ENCODE data around the gene AURKAIP1. TPM values are rescaled to one million over a fixed set of nuclear protein-coding genes. Genes with fewer than 3 reads are reported as not detected.
A peak's percentile ranks its signal among the peaks of the same experiment; 100 is the strongest.

Gene AURKAIP1
- total and polyA plus RNA-seq, 9 of the 15 experiments (the other 6 are each of a cell fraction or from before 2014, with no cell fraction given) = 7.8 to 478 (median 92.0) TPM

DNA sequence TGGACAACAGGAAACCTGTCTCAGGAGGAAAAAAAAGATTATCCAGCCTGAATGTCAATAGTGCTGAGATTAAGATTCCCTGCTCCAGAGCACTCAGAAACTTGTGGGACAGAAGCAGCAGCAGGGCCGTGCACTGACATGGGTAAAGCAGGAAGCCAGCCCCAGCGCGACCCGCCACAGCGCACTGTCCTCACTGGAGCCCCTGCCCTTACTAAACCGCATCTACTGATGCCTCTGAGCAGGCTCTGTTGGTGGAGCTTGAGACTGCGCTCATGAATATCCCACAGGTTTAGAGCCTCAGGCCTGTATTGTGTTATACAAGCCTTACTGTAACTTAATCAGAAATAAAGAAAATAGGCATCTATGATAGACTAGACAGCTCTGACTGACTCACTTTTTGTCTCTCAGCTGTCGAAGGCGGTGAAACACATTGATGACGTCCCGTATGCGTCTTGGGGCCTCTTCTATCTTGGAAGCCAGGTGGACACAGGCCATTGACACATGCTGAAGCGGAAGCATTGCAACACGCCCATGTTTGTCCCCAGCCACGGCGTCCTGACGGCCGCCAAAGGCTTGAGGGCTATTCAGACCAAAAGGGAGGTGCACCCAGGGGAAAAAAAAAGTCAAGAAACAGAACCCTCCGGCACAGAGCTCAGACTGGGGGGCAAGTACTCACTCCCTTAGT, 23.0 kb upstream of the AURKAIP1 start (continued):
- TF ChIP-seq, protein P1, sequence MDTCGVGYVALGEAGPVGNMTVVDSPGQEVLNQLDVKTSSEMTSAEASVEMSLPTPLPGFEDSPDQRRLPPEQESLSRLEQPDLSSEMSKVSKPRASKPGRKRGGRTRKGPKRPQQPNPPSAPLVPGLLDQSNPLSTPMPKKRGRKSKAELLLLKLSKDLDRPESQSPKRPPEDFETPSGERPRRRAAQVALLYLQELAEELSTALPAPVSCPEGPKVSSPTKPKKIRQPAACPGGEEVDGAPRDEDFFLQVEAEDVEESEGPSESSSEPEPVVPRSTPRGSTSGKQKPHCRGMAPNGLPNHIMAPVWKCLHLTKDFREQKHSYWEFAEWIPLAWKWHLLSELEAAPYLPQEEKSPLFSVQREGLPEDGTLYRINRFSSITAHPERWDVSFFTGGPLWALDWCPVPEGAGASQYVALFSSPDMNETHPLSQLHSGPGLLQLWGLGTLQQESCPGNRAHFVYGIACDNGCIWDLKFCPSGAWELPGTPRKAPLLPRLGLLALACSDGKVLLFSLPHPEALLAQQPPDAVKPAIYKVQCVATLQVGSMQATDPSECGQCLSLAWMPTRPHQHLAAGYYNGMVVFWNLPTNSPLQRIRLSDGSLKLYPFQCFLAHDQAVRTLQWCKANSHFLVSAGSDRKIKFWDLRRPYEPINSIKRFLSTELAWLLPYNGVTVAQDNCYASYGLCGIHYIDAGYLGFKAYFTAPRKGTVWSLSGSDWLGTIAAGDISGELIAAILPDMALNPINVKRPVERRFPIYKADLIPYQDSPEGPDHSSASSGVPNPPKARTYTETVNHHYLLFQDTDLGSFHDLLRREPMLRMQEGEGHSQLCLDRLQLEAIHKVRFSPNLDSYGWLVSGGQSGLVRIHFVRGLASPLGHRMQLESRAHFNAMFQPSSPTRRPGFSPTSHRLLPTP (IDR thresholded peaks at IDR 0.05; ENCODE audit: borderline replicate concordance, extremely low read depth, insufficient read length) = no peak
- TF ChIP-seq PURB (CRISPR knock-in tag; IDR thresholded peaks at IDR 0.05; ENCODE audit: low read depth) (no peak), SFPQ (IDR thresholded peaks at IDR 0.05; ENCODE audit: low read depth, low read length) (no peak), ZBTB33 (CRISPR knock-in tag; IDR thresholded peaks at IDR 0.05) (peak; percentile 98), NR2C1 (IDR thresholded peaks at IDR 0.05) (no peak), NR2C1 (tag; IDR thresholded peaks at IDR 0.05) (no peak), NELFE (IDR thresholded peaks at IDR 0.05; ENCODE audit: insufficient read depth, insufficient read length) (no peak), MAFF (IDR thresholded peaks at IDR 0.05; ENCODE audit: low read length) (no peak), ZNF121 (CRISPR knock-in tag; conservative IDR thresholded peaks at IDR 0.05) (no peak), ZC3H11A (IDR thresholded peaks at IDR 0.05; ENCODE audit: low read depth, low read length) (no peak), ZNF146 (CRISPR knock-in tag; IDR thresholded peaks at IDR 0.05; ENCODE audit: unreplicated experiment) (no peak), MEIS2 (IDR thresholded peaks at IDR 0.05; ENCODE audit: partially characterized antibody) (peak; percentile 25), ATF1 (CRISPR knock-in tag; IDR thresholded peaks at IDR 0.05) (no peak), ATF1 (tag; IDR thresholded peaks at IDR 0.05) (peak; percentile 80), XRCC3 (IDR thresholded peaks at IDR 0.05) (no peak), SAFB2 (IDR thresholded peaks at IDR 0.05; ENCODE audit: borderline replicate concordance, low read depth, low read length, severe bottlenecking) (no peak)
- TF ChIP-seq, protein P2, sequence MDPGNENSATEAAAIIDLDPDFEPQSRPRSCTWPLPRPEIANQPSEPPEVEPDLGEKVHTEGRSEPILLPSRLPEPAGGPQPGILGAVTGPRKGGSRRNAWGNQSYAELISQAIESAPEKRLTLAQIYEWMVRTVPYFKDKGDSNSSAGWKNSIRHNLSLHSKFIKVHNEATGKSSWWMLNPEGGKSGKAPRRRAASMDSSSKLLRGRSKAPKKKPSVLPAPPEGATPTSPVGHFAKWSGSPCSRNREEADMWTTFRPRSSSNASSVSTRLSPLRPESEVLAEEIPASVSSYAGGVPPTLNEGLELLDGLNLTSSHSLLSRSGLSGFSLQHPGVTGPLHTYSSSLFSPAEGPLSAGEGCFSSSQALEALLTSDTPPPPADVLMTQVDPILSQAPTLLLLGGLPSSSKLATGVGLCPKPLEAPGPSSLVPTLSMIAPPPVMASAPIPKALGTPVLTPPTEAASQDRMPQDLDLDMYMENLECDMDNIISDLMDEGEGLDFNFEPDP (CRISPR knock-in tag; IDR thresholded peaks at IDR 0.05) = no peak
- TF ChIP-seq, protein P3, sequence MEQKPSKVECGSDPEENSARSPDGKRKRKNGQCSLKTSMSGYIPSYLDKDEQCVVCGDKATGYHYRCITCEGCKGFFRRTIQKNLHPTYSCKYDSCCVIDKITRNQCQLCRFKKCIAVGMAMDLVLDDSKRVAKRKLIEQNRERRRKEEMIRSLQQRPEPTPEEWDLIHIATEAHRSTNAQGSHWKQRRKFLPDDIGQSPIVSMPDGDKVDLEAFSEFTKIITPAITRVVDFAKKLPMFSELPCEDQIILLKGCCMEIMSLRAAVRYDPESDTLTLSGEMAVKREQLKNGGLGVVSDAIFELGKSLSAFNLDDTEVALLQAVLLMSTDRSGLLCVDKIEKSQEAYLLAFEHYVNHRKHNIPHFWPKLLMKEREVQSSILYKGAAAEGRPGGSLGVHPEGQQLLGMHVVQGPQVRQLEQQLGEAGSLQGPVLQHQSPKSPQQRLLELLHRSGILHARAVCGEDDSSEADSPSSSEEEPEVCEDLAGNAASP (IDR thresholded peaks at IDR 0.05) = no peak

Data from K562 (cell line).